Germinal center (tissue), 1 donor: ENCODE data around the gene KLHL15.

Source experiments
- DNase-seq: peaks from one replicate; pipeline ENCODE4 v3.0.0; 2012; ENCODE audit warnings: mixed read lengths, low spot score

The KLHL15 gene

DNA sequence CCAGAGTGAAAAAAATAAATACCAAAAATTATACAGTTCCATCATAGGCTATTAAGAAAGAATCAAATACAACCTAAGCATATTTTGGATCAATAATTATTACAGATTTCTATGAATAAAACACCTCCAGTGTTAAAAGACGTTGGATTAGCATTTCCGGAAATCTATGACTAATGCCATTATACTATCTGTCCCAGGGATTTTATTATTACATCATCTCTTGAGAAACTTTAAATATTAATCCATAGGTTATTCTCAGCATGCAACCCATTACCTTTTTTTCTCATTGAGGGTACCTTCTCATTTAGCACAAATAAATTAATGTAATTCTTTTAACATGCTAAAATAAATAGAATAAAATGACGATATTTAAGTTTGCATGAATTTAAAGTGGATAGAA lies 74.6 kb downstream of the KLHL15 start:
- no peak for DNase-seq

DNA sequence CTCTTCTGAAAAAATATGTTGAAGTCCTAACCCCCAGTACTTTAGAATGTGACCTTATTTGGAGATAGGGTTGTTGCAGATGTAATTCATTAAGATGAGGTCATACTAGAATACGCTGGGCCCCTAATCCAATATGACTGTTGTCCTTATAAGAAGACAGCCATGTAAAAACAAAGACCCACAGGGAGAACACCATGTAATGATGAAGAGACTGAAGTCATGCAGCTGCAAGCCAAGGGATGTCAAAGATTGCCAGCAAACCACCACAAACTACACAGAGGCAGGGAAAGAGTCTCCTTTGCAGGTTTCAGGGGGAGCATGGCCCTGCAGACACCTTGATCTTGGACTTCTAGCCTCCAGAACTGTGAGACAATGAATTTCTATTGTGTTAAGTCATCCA lies 81.8 kb downstream of the KLHL15 start:
- no peak for DNase-seq

DNA sequence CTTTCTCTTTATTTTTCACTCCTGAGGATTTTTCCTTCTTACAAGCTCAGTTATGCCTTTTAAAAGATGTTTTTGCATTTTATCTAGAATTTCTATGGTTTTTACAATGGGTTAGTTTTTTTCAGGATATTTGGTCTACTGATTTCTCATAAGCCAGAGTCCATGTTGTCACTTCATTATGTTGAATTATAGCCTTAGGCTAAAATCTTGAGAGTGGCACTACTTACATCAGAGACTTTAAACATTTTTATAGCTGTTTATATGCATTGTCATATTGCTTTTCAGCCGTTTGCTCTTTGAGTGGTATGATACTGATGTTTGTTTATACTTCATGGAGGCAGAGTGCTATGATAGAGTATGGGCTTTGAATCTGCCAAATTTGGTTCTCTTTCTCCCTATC lies 82.8 kb downstream of the KLHL15 start:
- no peak for DNase-seq

DNA sequence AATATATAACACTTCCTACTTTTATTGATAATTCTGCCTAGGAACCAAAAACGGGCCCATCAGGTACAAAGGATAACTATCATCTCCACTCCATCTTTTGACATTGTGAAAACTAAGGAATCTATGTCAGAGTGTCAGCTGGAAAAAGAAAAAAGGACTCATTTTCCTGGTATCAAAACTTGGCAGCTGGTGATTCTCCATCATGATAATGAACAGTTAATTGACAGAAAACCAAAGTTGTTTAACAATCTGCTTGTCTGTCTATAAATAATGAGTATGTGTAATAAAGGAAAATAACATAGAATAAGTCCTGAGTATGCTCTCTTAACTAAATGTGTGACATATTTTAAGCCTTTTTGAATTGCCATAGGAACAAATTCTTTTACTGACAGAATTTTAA lies 87.8 kb downstream of the KLHL15 start:
- no peak for DNase-seq

DNA sequence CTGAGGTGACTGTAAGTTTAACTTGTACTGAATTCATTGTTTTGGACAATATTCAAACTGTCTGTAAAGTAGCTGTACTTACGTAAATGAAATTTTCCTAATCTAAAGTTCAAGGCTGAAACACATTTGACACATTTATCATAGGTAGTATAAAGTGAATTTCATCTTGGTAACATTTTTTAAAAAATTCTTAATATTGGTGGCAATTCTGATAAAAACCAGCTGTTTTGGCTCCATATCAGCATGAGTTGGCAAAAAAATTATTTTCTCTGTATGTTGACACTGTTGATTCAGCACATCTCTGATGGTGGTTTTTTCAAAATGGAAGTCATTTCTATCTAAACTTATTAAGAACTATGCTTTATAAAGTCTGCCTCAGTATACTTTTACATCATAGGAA lies 88.3 kb downstream of the KLHL15 start:
- no peak for DNase-seq

DNA sequence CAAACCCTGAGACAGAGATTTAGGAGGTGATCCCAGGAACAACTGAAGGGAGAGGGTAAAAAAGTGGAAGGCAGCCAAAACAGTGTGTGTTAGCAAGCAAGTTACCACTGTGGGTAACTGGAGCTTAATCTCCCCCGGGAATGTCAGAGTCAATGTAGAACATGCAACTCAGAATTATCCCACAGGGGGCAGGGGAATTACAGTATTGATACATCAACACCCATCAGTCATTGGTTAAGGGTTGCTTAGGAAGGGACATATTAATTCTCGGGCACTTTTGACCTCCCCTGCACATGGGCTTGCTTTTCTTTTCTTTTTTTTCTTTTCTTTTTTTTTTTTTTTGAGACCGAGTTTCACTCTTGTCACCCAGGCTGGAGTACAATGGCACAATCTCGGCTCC lies 89.9 kb downstream of the KLHL15 start:
- DNase-seq: no peak

DNA sequence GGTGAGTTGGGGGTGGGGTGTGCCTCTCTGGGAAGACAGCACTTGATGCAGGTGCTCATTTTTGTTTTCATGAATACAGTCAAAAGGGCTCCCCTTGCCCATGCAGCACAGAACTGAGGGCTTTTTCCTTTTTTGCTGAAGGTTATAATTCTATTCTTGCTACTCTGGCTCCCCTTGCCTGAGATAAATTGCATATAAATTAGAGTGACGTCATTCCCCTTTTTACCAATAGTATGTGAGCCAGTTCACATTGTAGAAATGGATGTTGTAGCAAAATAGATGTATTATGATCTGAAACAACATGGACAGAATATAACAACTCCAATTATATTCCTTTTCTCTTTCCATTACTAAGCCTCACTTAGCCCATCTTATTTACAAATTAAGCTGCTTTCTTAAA lies 90.8 kb downstream of the KLHL15 start:
- no peak for DNase-seq

DNA sequence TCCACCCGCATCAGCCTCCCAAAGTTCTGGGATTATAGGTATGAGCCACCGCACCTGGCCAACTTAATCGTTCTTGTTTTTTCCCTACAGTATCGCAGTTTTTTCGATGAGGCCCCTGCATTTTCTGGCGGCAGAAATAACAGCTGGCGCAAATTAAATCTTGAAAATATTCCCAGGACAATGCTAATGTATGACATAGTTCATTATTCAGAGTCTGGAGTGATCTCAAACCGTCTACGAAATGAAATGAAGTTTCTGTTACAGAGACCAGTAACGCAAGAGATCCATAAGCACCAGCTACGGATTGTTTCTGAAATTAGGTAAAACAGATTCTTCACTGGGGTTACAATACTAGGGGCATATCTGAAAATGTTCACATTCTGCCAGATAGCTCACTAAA lies 91.9 kb downstream of the KLHL15 start:
- DNase-seq: no peak
